Skin epidermis (tissue), 12 donors: ENCODE measurements around the gene MITF.
A peak's percentile ranks its signal among the peaks of the same experiment; 100 is the strongest.

Experiments used
- H3K27ac ChIP-seq, 21 experiments: fragments of 200-600 bp; sonication (generic) in 11 of 21; one replicate each; pipeline ENCODE4 v1.5.0; 2020; ENCODE audit warnings: mild to moderate bottlenecking in 3 of 21, inconsistent platforms in 2 of 21, moderate library complexity in 2 of 21
- H3K4me3 ChIP-seq, 7 experiments: fragments of 200-600 bp; sonication (generic) in 2 of 7; one replicate each; pipeline ENCODE4 v1.5.0; 2020; ENCODE audit warnings: inconsistent platforms in 2 of 7, mild to moderate bottlenecking in 2 of 7, moderate library complexity in 1 of 7

Gene MITF

GRCh38 chr3:69864141-69864540 lies 124.9 kb downstream of the MITF start:
- Histone ChIP-seq H3K27ac (no peak overlapping the region), H3K4me3 (no peak overlapping the region)

- H3K27ac ChIP-seq: no peak overlapping the region
- no peak overlapping the region for H3K4me3 ChIP-seq
Observed at GRCh38 chr3:69864766-69865165, 125.5 kb downstream of the MITF start.

DNA sequence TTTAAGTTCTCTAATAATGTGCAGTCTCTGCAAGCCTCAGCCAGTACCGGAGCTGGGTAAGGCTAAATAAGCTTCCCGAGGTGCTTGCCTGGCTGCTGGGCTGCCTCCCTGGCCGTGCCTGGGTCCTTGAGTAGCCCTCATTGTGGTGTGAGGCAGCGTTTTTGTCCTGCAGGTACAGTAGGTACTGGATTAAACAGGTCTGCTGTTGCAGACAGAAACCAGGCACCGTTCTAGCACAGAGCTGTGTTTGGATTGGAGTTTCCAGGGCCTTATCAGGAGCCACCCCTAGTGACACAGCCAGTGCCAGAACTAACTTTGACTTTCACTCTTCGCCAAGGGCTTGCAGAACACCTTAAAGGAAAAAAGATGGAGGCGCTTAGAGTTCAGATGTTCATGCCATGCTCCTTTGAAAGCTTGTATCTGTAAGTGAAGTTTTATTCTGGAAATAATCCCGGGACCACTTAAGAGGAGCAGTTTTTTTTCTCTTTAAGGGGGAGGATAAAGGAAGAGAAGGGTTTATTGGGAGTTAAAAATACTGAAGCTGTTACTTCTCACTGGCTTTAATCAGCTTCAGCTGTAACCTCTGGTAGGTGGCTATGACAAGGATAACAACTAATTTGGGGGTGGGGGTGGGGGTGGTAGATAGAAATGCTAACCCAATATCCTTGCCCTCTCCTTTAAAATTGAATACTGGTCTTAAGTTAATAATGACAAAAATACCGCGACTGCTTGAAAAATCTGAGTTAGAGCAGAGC lies 126.8 kb downstream of the MITF start:
- no peak overlapping the region for H3K4me3 ChIP-seq
- H3K27ac ChIP-seq: peak overlapping the region in 1 of 21 experiments; percentile 17

- Histone ChIP-seq H3K4me3 (no peak overlapping the region), H3K27ac (no peak overlapping the region)
Observed at GRCh38 chr3:69866988-69867720, 127.9 kb downstream of the MITF start.

DNA sequence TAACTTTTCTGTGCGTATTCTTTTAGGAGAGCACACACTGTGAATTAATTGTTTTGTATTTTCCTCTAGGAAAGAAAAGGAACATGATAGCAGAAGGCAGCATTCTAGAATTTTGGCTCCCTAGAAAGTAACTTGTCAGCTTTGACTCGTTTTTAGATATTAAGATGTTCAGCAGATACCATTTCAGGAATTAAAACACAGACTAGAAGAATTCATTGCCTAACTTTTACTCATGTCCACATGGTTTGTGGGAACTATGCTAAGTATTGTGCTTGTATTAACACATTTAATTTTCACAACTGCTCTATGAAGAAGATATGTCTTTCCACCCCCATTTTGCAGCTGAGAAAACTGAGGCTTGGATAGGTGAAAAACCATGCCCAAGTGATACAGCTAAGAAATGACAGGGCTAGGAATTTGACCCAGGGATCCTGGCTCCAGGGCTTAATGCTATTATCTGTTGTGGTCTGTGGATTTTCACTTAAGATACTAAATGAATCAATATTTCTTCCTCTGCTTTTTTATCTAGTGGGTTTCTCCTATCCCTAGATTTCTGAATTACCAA lies 128.8 kb downstream of the MITF start:
- Histone ChIP-seq H3K27ac (no peak overlapping the region), H3K4me3 (no peak overlapping the region)

DNA sequence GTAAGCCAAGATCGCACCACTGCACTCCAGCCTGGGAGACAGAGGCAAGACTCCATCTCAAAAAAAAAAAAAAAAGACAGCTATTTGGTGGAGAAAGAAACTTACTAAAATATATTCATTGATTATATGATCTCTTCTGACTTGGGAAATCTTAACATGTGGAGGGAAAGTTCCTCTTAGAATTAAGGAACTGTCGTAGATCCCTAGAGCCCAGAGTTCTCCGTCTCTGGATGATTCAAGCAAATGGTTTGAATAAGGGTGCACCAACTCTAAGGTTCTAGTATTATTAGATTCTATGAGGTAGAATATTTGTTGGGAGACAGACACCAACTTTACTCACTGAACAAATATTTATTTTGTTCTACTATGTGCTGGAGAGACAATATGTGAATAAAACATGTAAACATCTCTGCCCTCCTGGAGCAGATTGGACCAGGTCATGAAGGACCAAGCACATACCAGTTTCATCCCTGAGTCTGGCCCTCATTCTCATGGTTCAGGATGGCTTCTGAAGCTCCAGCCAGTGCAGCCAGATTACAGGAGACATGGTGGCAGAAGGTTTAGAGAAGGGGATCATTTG lies 129.7 kb downstream of the MITF start:
- no peak overlapping the region for H3K4me3 ChIP-seq
- no peak overlapping the region for H3K27ac ChIP-seq

- no peak overlapping the region for H3K4me3 ChIP-seq
- no peak overlapping the region for H3K27ac ChIP-seq
Observed at GRCh38 chr3:69869643-69870042, 130.4 kb downstream of the MITF start.

GRCh38 chr3:69871251-69871650 lies 132.0 kb downstream of the MITF start:
- H3K27ac ChIP-seq: no peak overlapping the region
- H3K4me3 ChIP-seq: no peak overlapping the region

DNA sequence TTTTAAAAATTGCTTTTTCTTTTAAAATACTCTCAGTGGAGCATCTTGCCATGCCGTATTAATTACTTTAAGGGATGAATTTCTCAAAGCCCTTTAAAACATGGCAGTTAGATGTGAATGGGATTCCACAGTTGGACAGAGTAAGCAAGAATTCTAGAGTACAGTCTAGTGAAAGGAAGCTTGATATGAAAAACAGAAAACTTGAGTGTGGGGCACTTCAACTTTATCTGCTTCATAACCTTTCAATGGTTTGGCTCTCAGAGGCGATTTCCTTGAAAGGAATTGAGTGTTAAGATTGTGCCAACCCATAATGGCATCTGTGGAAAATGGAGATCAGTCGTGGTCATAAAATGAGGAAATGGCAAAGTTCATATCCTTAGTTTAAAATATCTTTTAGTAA lies 132.6 kb downstream of the MITF start:
- no peak overlapping the region for H3K27ac ChIP-seq
- H3K4me3 ChIP-seq: no peak overlapping the region

GRCh38 chr3:69872783-69873378 lies 133.6 kb downstream of the MITF start:
- H3K27ac ChIP-seq: no peak overlapping the region
- H3K4me3 ChIP-seq: no peak overlapping the region

- Histone ChIP-seq H3K27ac (no peak overlapping the region), H3K4me3 (no peak overlapping the region)
Observed at GRCh38 chr3:69876073-69876472, 136.8 kb downstream of the MITF start.

GRCh38 chr3:69878254-69878653 lies 139.0 kb downstream of the MITF start:
- Histone ChIP-seq H3K4me3 (no peak overlapping the region), H3K27ac (no peak overlapping the region)

DNA sequence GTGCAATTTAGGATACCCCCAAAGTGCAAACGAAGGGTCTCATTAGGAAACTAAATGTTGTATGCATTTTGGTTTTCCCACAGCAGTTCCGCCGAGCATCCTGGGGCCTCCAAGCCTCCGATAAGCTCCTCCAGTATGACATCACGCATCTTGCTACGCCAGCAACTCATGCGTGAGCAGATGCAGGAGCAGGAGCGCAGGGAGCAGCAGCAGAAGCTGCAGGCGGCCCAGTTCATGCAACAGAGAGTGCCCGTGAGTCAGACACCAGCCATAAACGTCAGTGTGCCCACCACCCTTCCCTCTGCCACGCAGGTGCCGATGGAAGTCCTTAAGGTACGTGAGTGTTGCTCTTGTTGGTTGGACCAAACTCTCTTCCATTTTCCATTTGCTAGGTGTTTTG lies 139.8 kb downstream of the MITF start:
- Histone ChIP-seq H3K4me3 (no peak overlapping the region), H3K27ac (no peak overlapping the region)

DNA sequence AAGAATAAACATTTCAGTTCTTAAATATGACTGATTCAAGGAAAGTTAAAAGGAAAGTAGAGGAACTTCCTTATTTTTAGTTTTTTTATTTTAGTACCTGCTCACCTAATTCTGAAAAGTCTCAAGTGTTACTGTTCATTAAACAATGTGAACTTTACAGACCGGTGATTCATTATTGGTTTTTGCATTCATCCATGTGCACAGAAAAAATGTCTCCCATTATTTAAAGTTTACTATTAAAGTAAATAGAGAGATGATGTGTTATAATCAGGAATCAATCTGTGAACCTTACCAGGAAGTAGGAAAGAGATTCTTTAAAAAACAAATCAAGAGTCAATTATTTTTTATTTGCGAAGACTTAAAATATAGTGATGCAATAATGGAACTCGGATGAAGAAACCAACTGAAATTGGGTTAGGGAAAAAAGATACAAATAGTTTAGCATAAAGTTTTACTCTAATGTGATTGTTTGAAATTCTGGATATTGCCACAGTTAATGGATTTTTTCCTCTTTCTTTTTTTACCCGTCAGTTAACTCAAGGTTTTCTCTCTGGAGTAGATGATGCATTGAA lies 140.9 kb downstream of the MITF start:
- Histone ChIP-seq H3K4me3 (no peak overlapping the region), H3K27ac (no peak overlapping the region)

GRCh38 chr3:69881051-69881450 lies 141.8 kb downstream of the MITF start:
- Histone ChIP-seq H3K27ac (no peak overlapping the region), H3K4me3 (no peak overlapping the region)

- Histone ChIP-seq H3K4me3 (no peak overlapping the region), H3K27ac (no peak overlapping the region)
Observed at GRCh38 chr3:69881756-69882428, 142.6 kb downstream of the MITF start.

GRCh38 chr3:69882560-69882959 lies 143.3 kb downstream of the MITF start:
- no peak overlapping the region for H3K4me3 ChIP-seq
- no peak overlapping the region for H3K27ac ChIP-seq

- peak overlapping the region in 1 of 21 experiments; percentile 30 for H3K27ac ChIP-seq
- no peak overlapping the region for H3K4me3 ChIP-seq
Observed at GRCh38 chr3:69888040-69888942, 149.0 kb downstream of the MITF start.

GRCh38 chr3:69888943-69889315 lies 149.7 kb downstream of the MITF start:
- Histone ChIP-seq H3K4me3 (no peak overlapping the region), H3K27ac (no peak overlapping the region)
